ENCODE measurements around the gene RAPGEF6. TPM values are rescaled to one million over a fixed set of nuclear protein-coding genes. Genes with fewer than 3 reads are reported as not detected.
A peak's percentile ranks its signal among the peaks of the same experiment; 100 is the strongest.

RAPGEF6 gene
- total RNA-seq, 4 donors from 2014 or later: 16.7 to 104 (median 22.6) TPM

- H3K36me3 ChIP-seq: no peaks in the 10 kb centered on the region
- no peak overlapping the region for H3K4me3 ChIP-seq
- H3K9me3 ChIP-seq: no peaks in the 10 kb centered on the region
- DNase-seq: no peak
- TF ChIP-seq POLR2A (IDR thresholded peaks at IDR 0.05) (no peak), CTCF (IDR thresholded peaks at IDR 0.05) (peak; percentile 53 to 97 (median 89))
- no peaks in the 10 kb centered on the region for H3K27me3 ChIP-seq
- H3K27ac ChIP-seq: no peak overlapping the region
- H3K4me1 ChIP-seq: peaks cover 0 to 5% (median 0%) of the 10 kb centered on the region in 4 donors
Observed at GRCh38 chr5:131589510-131590348, 45.3 kb downstream of the RAPGEF6 start.

GRCh38 chr5:131587541-131587940 lies 47.5 kb downstream of the RAPGEF6 start:
- H3K4me3 ChIP-seq: no peak overlapping the region
- H3K4me1 ChIP-seq: no peaks in the 10 kb centered on the region
- no peaks in the 10 kb centered on the region for H3K9me3 ChIP-seq
- no peaks in the 10 kb centered on the region for H3K36me3 ChIP-seq
- H3K27ac ChIP-seq: no peak overlapping the region
- DNase-seq: no peak
- H3K27me3 ChIP-seq: no peaks in the 10 kb centered on the region
- TF ChIP-seq POLR2A (IDR thresholded peaks at IDR 0.05) (no peak), CTCF (IDR thresholded peaks at IDR 0.05) (no peak)

GRCh38 chr5:131581702-131582101 lies 53.3 kb downstream of the RAPGEF6 start:
- no peak overlapping the region for H3K4me3 ChIP-seq
- no peaks in the 10 kb centered on the region for H3K9me3 ChIP-seq
- no peaks in the 10 kb centered on the region for H3K4me1 ChIP-seq
- H3K36me3 ChIP-seq: no peaks in the 10 kb centered on the region
- DNase-seq: no peak
- no peak overlapping the region for H3K27ac ChIP-seq
- no peaks in the 10 kb centered on the region for H3K27me3 ChIP-seq
- no peak for TF ChIP-seq CTCF (IDR thresholded peaks at IDR 0.05)
- no peak for TF ChIP-seq POLR2A (IDR thresholded peaks at IDR 0.05)

GRCh38 chr5:131579917-131580671 lies 54.9 kb downstream of the RAPGEF6 start:
- Histone ChIP-seq H3K36me3 (no peaks in the 10 kb centered on the region), H3K4me3 (no peak overlapping the region), H3K27ac (no peak overlapping the region), H3K27me3 (no peaks in the 10 kb centered on the region), H3K4me1 (no peaks in the 10 kb centered on the region), H3K9me3 (no peaks in the 10 kb centered on the region)
- TF ChIP-seq CTCF (IDR thresholded peaks at IDR 0.05) (no peak), POLR2A (IDR thresholded peaks at IDR 0.05) (no peak)
- no peak for DNase-seq

GRCh38 chr5:131575660-131576227 lies 59.3 kb downstream of the RAPGEF6 start:
- Histone ChIP-seq H3K27ac (no peak overlapping the region), H3K36me3 (no peaks in the 10 kb centered on the region), H3K4me1 (no peaks in the 10 kb centered on the region), H3K27me3 (no peaks in the 10 kb centered on the region), H3K9me3 (peaks cover 0 to 9% (median 0%) of the 10 kb centered on the region in 4 donors), H3K4me3 (no peak overlapping the region)
- no peak for DNase-seq
- TF ChIP-seq POLR2A (IDR thresholded peaks at IDR 0.05): no peak
- no peak for TF ChIP-seq CTCF (IDR thresholded peaks at IDR 0.05)
